HCT116 (cell line): ENCODE results near the gene KCNH5. TPM values are rescaled to one million over a fixed set of nuclear protein-coding genes. Genes with fewer than 3 reads are reported as not detected.

Source experiments
- ATAC-seq: fragments of 200-7000 bp; cut with Tn5 transposase; 2 replicates; pipeline ENCODE4 v1.9.1; 2020; ENCODE audit warnings: mild to moderate bottlenecking, moderate library complexity
- BruUV-seq: library from RNA; stranded (reverse); fragments of 400-500 nt; replicated peaks from 2 replicates; lab custom pipeline; 2021; lab: Mats Ljungman, UMichigan
- CTCF ChIA-PET: fragments of 300-600 bp; sonication (Branson Sonifier 250); formaldehyde crosslinking; loops from one replicate; lab custom pipeline; 2021; ENCODE audit warnings: antibody characterized with exemption; lab: Charles Lee
- POLR2A ChIA-PET: fragments of 300-600, 350-600 bp; sonication (Branson Sonifier 250); formaldehyde crosslinking; loops from one replicate; lab custom pipeline; 2021; ENCODE audit warnings: antibody characterized with exemption; lab: Charles Lee
- RAD21 ChIA-PET, 2 experiments: fragments of 300-600 bp; sonication (Branson Sonifier 250); formaldehyde crosslinking; loops; one replicate each; lab custom pipeline; 2023; ENCODE audit warnings: low total read pairs in 2 of 2; ENCODE audit not compliant: uncharacterized antibody in 2 of 2, unreplicated experiment in 2 of 2, low non-redundant PET in 1 of 2; lab: Charles Lee
- DNase-seq: peaks from one replicate; pipeline ENCODE4 v3.0.0-alpha.2; 2010; ENCODE audit warnings: low read depth, low spot score
- H2AFZ ChIP-seq: fragments of 200-600 bp; shearing (Covaris generic), sonication (generic); 2 replicates; pipeline ENCODE4 v1.6.1; 2017; ENCODE audit warnings: low read depth, mixed run types, mixed read lengths, antibody characterized with exemption, low read length; ENCODE audit not compliant: poor library complexity, severe bottlenecking
- H3K27ac ChIP-seq: 2 replicates; pipeline ENCODE4 v1.5.1; 2012; ENCODE audit warnings: low read depth, low read length
- H3K27me3 ChIP-seq: fragments of 200-600 bp; sonication (generic); 2 replicates; pipeline ENCODE4 v1.6.1; 2016; ENCODE audit warnings: mixed run types, low read length, mixed read lengths; ENCODE audit not compliant: insufficient read depth
- H3K36me3 ChIP-seq, 2 experiments: fragments of 200-500 bp in 1 of 2; fragments of 200-600 bp in 1 of 2; sonication (Bioruptor generic) in 1 of 2; sonication (generic) in 1 of 2; 2 replicates each; pipeline versions ENCODE4 v1.5.1 to v1.6.1; 2014 to 2016; ENCODE audit warnings: low read length in 2 of 2, inconsistent platforms in 1 of 2, mixed read lengths in 1 of 2, mixed run types in 1 of 2; ENCODE audit not compliant: insufficient read depth in 2 of 2, control insufficient read depth in 1 of 2
- H3K4me1 ChIP-seq, 2 experiments: fragments of 200-600 bp in 1 of 2; sonication (generic) in 1 of 2; 2 replicates each; pipeline versions ENCODE4 v1.5.1 to v1.6.1; 2012 to 2017; ENCODE audit warnings: low read length in 2 of 2, inconsistent platforms in 1 of 2, mild to moderate bottlenecking in 1 of 2, mixed read lengths in 1 of 2, mixed run types in 1 of 2, moderate library complexity in 1 of 2; ENCODE audit not compliant: insufficient read depth in 2 of 2, control insufficient read depth in 1 of 2
- H3K4me2 ChIP-seq: fragments of 200-600 bp; sonication (generic); 2 replicates; pipeline ENCODE4 v1.6.1; 2017; ENCODE audit warnings: mixed run types, low read length, mixed read lengths
- H3K4me3 ChIP-seq, 2 experiments: fragments of 200-600 bp in 1 of 2; sonication (generic) in 1 of 2; replicated peaks in 1 of 2; 2 replicates each; pipeline ENCODE4 v1.5.1; 2011 to 2016; ENCODE audit warnings: low read length in 2 of 2, control low read depth in 1 of 2, low read depth in 1 of 2, mild to moderate bottlenecking in 1 of 2, mixed read lengths in 1 of 2, mixed run types in 1 of 2
- H3K79me2 ChIP-seq: fragments of 200-600 bp; sonication (generic); 2 replicates; pipeline ENCODE4 v1.6.1; 2017; ENCODE audit warnings: mild to moderate bottlenecking, mixed run types, low read length, moderate library complexity, mixed read lengths; ENCODE audit not compliant: insufficient read depth
- H3K9ac ChIP-seq: fragments of 200-600 bp; sonication (generic); 2 replicates; pipeline ENCODE4 v1.6.1; 2016; ENCODE audit warnings: low read length, mixed read lengths
- H3K9me2 ChIP-seq: fragments of 200-600 bp; sonication (generic), shearing (Covaris generic); 2 replicates; pipeline ENCODE4 v1.6.1; 2017; ENCODE audit warnings: mixed run types, mild to moderate bottlenecking, moderate library complexity; ENCODE audit not compliant: insufficient read depth
- H3K9me3 ChIP-seq, 2 experiments: fragments of 200-500 bp in 1 of 2; fragments of 200-600 bp in 1 of 2; sonication (Bioruptor generic) in 1 of 2; sonication (generic) in 1 of 2; 2 replicates each; pipeline ENCODE4 v1.6.1; 2014 to 2017; ENCODE audit warnings: low read length in 2 of 2, mixed read lengths in 2 of 2, inconsistent platforms in 1 of 2, low read depth in 1 of 2, mild to moderate bottlenecking in 1 of 2, mixed run types in 1 of 2, moderate library complexity in 1 of 2; ENCODE audit not compliant: control insufficient read depth in 1 of 2, insufficient read depth in 1 of 2
- H4K20me1 ChIP-seq: fragments of 200-600 bp; sonication (generic), shearing (Covaris generic); 2 replicates; pipeline ENCODE4 v1.6.1; 2017; ENCODE audit warnings: mixed run types, mild to moderate bottlenecking, moderate library complexity; ENCODE audit not compliant: insufficient read depth
- ATF3 ChIP-seq: IDR thresholded peaks from 2 replicates; pipeline ENCODE4 v1.6.1; 2012
- ELF1 ChIP-seq: IDR thresholded peaks from 2 replicates; pipeline ENCODE4 v1.6.1; 2012; ENCODE audit warnings: low read depth, borderline replicate concordance
- EZH2phosphoT487 ChIP-seq: fragments of 200-600 bp; IDR thresholded peaks from 2 replicates; pipeline ENCODE4 v1.6.1; 2018; ENCODE audit warnings: antibody characterized with exemption, borderline replicate concordance
- FOSL1 ChIP-seq: IDR thresholded peaks from 2 replicates; pipeline ENCODE4 v1.6.1; 2012; ENCODE audit warnings: low read depth
- JUND ChIP-seq: IDR thresholded peaks from 2 replicates; pipeline ENCODE4 v1.6.1; 2012
- POLR2A ChIP-seq: IDR thresholded peaks from 2 replicates; pipeline ENCODE4 v1.7.0; 2011; ENCODE audit warnings: borderline replicate concordance; ENCODE audit not compliant: insufficient read depth, insufficient read length; ENCODE audit errors: extremely low read depth
- RAD21 ChIP-seq: IDR thresholded peaks from 2 replicates; pipeline ENCODE4 v1.6.1; 2012; ENCODE audit warnings: low read depth, mild to moderate bottlenecking
- SIN3A ChIP-seq: IDR thresholded peaks from 2 replicates; pipeline ENCODE4 v1.6.1; 2012; ENCODE audit warnings: low read depth
- SP1 ChIP-seq: IDR thresholded peaks from 2 replicates; pipeline ENCODE4 v1.6.1; 2012; ENCODE audit warnings: low read depth
- TCF7L2 ChIP-seq: IDR thresholded peaks from 2 replicates; pipeline ENCODE4 v1.7.0; 2011; ENCODE audit warnings: borderline replicate concordance, inconsistent platforms; ENCODE audit not compliant: insufficient read depth, insufficient read length; ENCODE audit errors: extremely low read depth
- ZBTB33 ChIP-seq: IDR thresholded peaks from 2 replicates; pipeline ENCODE4 v1.6.1; 2011; ENCODE audit warnings: mild to moderate bottlenecking, low read length, moderate library complexity; ENCODE audit not compliant: insufficient replicate concordance; ENCODE audit errors: extremely low read depth
- ZNF274 ChIP-seq: fragments of 200-500 bp; sonication (Bioruptor generic); IDR thresholded peaks from 2 replicates; pipeline ENCODE4 v1.6.1; 2014; ENCODE audit warnings: mild to moderate bottlenecking, low read depth, low read length, inconsistent platforms
- intact Hi-C: fragments of 100-400 bp; cut with micrococcal nuclease; formaldehyde crosslinking; loops from 2 replicates; pipeline ENCODE4 v1.10.0; 2022
- total RNA-seq: library from RNA; stranded (reverse); gene quantifications from one replicate; pipeline ENCODE4 v1.2.1, GENCODE V29; 2021; ENCODE audit not compliant: unreplicated experiment

KCNH5 gene
- total RNA-seq, 1 experiment from 2014 or later, result not detected

- ChIA-PET RAD21 (no interaction called here), CTCF (no interaction called here), POLR2A (no interaction called here)
- Histone ChIP-seq H3K9ac (no peak overlapping the region), H3K4me2 (no peak overlapping the region), H3K4me1 (no peaks in the 10 kb centered on the region), H3K79me2 (no peaks in the 10 kb centered on the region), H2AFZ (no peak overlapping the region), H3K9me3 (peaks cover 0 to 10% of the 10 kb centered on the region in 2 experiments; a peak in 1 of 4 replicates), H3K9me2 (no peaks in the 10 kb centered on the region), H3K4me3 (no peak overlapping the region), H4K20me1 (no peaks in the 10 kb centered on the region), H3K27me3 (no peaks in the 10 kb centered on the region), H3K36me3 (no peaks in the 10 kb centered on the region), H3K27ac (no peak overlapping the region)
- TF ChIP-seq ELF1, result no peak
- no peak for TF ChIP-seq FOSL1
- TF ChIP-seq SIN3A, result no peak
- TF ChIP-seq SP1, result no peak
- no peak for TF ChIP-seq TCF7L2
- no peak for TF ChIP-seq ZBTB33
- no peak for TF ChIP-seq JUND
- TF ChIP-seq POLR2A, result no peak
- TF ChIP-seq RAD21, result no peak
- no peak for TF ChIP-seq ZNF274
- TF ChIP-seq ATF3, result no peak
- TF ChIP-seq EZH2phosphoT487, result no peak
- ATAC-seq (no peak), DNase-seq (no peak)
- BruUV-seq, result no TSS peak
- intact Hi-C loops, result no loop called here
Observed at GRCh38 chr14:62897771-62898170, 147.5 kb downstream of the KCNH5 start.
